HepG2 (cell line): ENCODE results near the gene PTTG1. TPM values are rescaled to one million over a fixed set of nuclear protein-coding genes. Genes with fewer than 3 reads are reported as not detected.

ENCODE experiments used
- BCL3 ChIP-seq: sonication (generic); formaldehyde crosslinking; IDR thresholded peaks from 2 replicates; pipeline ENCODE4 v1.5.1; 2020; ENCODE audit warnings: mild to moderate bottlenecking, missing genetic modification reagents, moderate library complexity
- BHLHE40 ChIP-seq: IDR thresholded peaks from 2 replicates; pipeline ENCODE4 v1.6.1; 2011; ENCODE audit warnings: low read length, improper control_type of control experiment
- BRF2 ChIP-seq: sonication (generic); formaldehyde crosslinking; IDR thresholded peaks from 2 replicates; pipeline ENCODE4 v1.8.1; 2022; ENCODE audit warnings: mild to moderate bottlenecking, missing genetic modification reagents
- EP300 ChIP-seq, 3 experiments: sonication (generic) in 1 of 3; formaldehyde crosslinking in 1 of 3; IDR thresholded peaks; 2 replicates each; pipeline versions ENCODE4 v1.5.1 to v1.6.1; 2011 to 2020; ENCODE audit warnings: low read depth in 2 of 3, low read length in 2 of 3, borderline replicate concordance in 1 of 3, improper control_type of control experiment in 1 of 3, mild to moderate bottlenecking in 1 of 3, missing genetic modification reagents in 1 of 3, moderate library complexity in 1 of 3
- GLMP ChIP-seq: sonication (generic); formaldehyde crosslinking; IDR thresholded peaks from 2 replicates; pipeline ENCODE4 v1.9.0; 2021; ENCODE audit warnings: missing genetic modification reagents, mild to moderate bottlenecking, borderline replicate concordance
- GTF3A ChIP-seq: sonication (generic); formaldehyde crosslinking; conservative IDR thresholded peaks from 2 replicates; pipeline ENCODE4 v1.4.0; 2020; ENCODE audit warnings: mild to moderate bottlenecking, missing genetic modification reagents
- KDM6A ChIP-seq: IDR thresholded peaks from 2 replicates; pipeline ENCODE4 v1.6.1; 2016; ENCODE audit warnings: low read depth
- MIXL1 ChIP-seq: IDR thresholded peaks from 2 replicates; pipeline ENCODE4 v1.6.1; 2016
- NBN ChIP-seq: fragments of 450-650 bp; conservative IDR thresholded peaks from 2 replicates; pipeline ENCODE4 v1.6.1; 2017
- U2AF2 ChIP-seq: fragments of 200-400 bp; formaldehyde crosslinking; IDR thresholded peaks from 2 replicates; pipeline ENCODE4 v1.6.1; 2017; ENCODE audit warnings: low read depth, mild to moderate bottlenecking, low read length
- ZBTB3 ChIP-seq: sonication (generic); formaldehyde crosslinking; IDR thresholded peaks from 2 replicates; pipeline ENCODE4 v1.4.0; 2020; ENCODE audit warnings: low read depth, mild to moderate bottlenecking, moderate library complexity, missing genetic modification reagents, borderline replicate concordance
- ZFY ChIP-seq: sonication (generic); formaldehyde crosslinking; IDR thresholded peaks from 2 replicates; pipeline ENCODE4 v1.4.0; 2020; ENCODE audit warnings: missing genetic modification reagents
- ZIK1 ChIP-seq: sonication (generic); formaldehyde crosslinking; IDR thresholded peaks from 2 replicates; pipeline ENCODE4 v1.5.0; 2020; ENCODE audit warnings: mild to moderate bottlenecking, low read depth, missing genetic modification reagents, borderline replicate concordance
- ZNF10 ChIP-seq: sonication (generic); formaldehyde crosslinking; IDR thresholded peaks from 2 replicates; pipeline ENCODE4 v1.4.0; 2020; ENCODE audit warnings: mild to moderate bottlenecking, low read depth, missing genetic modification reagents, borderline replicate concordance
- ZNF280D ChIP-seq: sonication (generic); formaldehyde crosslinking; IDR thresholded peaks from 2 replicates; pipeline ENCODE4 v1.5.1; 2020; ENCODE audit warnings: mild to moderate bottlenecking, missing genetic modification reagents
- ZNF629 ChIP-seq: sonication (generic); formaldehyde crosslinking; conservative IDR thresholded peaks from 2 replicates; pipeline ENCODE4 v1.5.0; 2020; ENCODE audit warnings: missing genetic modification reagents
- ZNF7 ChIP-seq: IDR thresholded peaks from 2 replicates; pipeline ENCODE4 v1.6.1; 2016; ENCODE audit warnings: missing biosample characterization, missing genetic modification reagents
- ZNF737 ChIP-seq: sonication (generic); formaldehyde crosslinking; IDR thresholded peaks from 2 replicates; pipeline ENCODE4 v1.5.0; 2020; ENCODE audit warnings: missing genetic modification reagents, mild to moderate bottlenecking, borderline replicate concordance
- ZNF792 ChIP-seq: IDR thresholded peaks from 2 replicates; pipeline ENCODE4 v1.6.1; 2016
- ZNF878 ChIP-seq: sonication (generic); formaldehyde crosslinking; IDR thresholded peaks from 2 replicates; pipeline ENCODE4 v1.8.1; 2023; ENCODE audit warnings: mild to moderate bottlenecking, missing genetic modification reagents, moderate library complexity
- polyA plus RNA-seq, 8 experiments: library from polyadenylated mRNA; depleted of rRNA in 3 of 8; stranded (reverse) in 7 of 8; unstranded in 1 of 8; fragments of >200 nt; fragmentation: Illumina TruSeq in 4 of 8; extraction: Trizol in 4 of 8; gene quantifications; 2 replicates each; pipeline versions ENCODE4 v1.2.1 to v1.2.3, GENCODE V29; 2011 to 2016; ENCODE audit warnings: low read depth in 4 of 8, missing spikeins in 1 of 8, mixed read lengths in 1 of 8; ENCODE audit not compliant: insufficient read depth in 1 of 8
- total RNA-seq, 5 experiments: library from RNA; depleted of rRNA; stranded (reverse); fragments of >200 nt; fragmentation: Illumina TruSeq; extraction: Trizol; gene quantifications; 2 replicates each; pipeline ENCODE4 v1.2.3, GENCODE V29; 2016; ENCODE audit warnings: low read depth in 1 of 5

The PTTG1 gene
- total and polyA plus RNA-seq, 2 of the 13 experiments (the other 11 are each of a cell fraction or from before 2014, with no cell fraction given): 102 to 161 TPM

- no peak for TF ChIP-seq ZNF280D (CRISPR knock-in tag)
- TF ChIP-seq ZNF737: no peak
- 0 out of 2 replicates have a peak, but pooled peaks have one; percentile 14 for TF ChIP-seq KDM6A
- TF ChIP-seq NBN: no peak
- no peak for TF ChIP-seq ZNF629 (CRISPR knock-in tag)
- TF ChIP-seq BCL3 (CRISPR knock-in tag): no peak
- TF ChIP-seq ZBTB3 (CRISPR knock-in tag): 0 out of 2 replicates have a peak, but pooled peaks have one; percentile 36
- no peak for TF ChIP-seq BHLHE40
- 0 out of 2 replicates have a peak, but pooled peaks have one; percentile 17 for TF ChIP-seq ZFY (CRISPR knock-in tag)
- TF ChIP-seq ZNF10: no peak
- TF ChIP-seq U2AF2: no peak
- TF ChIP-seq ZIK1 (CRISPR knock-in tag): no peak
- no peak for TF ChIP-seq ZNF7
- TF ChIP-seq ZNF792 (CRISPR knock-in tag): no peak
- TF ChIP-seq GTF3A (CRISPR knock-in tag): no peak
- no peak for TF ChIP-seq MIXL1 (CRISPR knock-in tag)
- no peak for TF ChIP-seq GLMP (CRISPR knock-in tag)
- no peak for TF ChIP-seq ZNF878 (CRISPR knock-in tag)
- TF ChIP-seq BRF2 (CRISPR knock-in tag): no peak
- peak in 1 of 2 experiments; percentile 84; a peak in 2 of 4 replicates for TF ChIP-seq EP300 (IDR thresholded peaks at IDR 0.05; ENCODE audit: low read depth in 2 of 2, low read length in 2 of 2)
- TF ChIP-seq EP300 (CRISPR knock-in tag; IDR thresholded peaks at IDR 0.05; ENCODE audit: borderline replicate concordance): peak; percentile 50; the same call in 1 of the 2 replicates
Measured at GRCh38 chr5:160477266-160477970, 55.8 kb downstream of the PTTG1 start (continued).
